Parathyroid adenoma (tissue), 2 donors: ENCODE measurements around the gene MIPOL1.
"Not testable (repeated sequence)": the region's sequence is repeated elsewhere in the genome, so short reads cannot be mapped to it uniquely, and the experiment has no call there.

Source experiments
- H2AFZ ChIP-seq: fragments of 300-600 bp; sonication (generic); one replicate; pipeline ENCODE4 v1.7.0; 2017; ENCODE audit warnings: antibody characterized with exemption, mild to moderate bottlenecking
- H3K27ac ChIP-seq: fragments of 300-600 bp; sonication (generic); one replicate; pipeline ENCODE4 v1.7.0; 2017
- H3K27me3 ChIP-seq: fragments of 300-600 bp; sonication (generic); one replicate; pipeline ENCODE4 v1.7.0; 2017; ENCODE audit warnings: low read length; ENCODE audit not compliant: control insufficient read depth, insufficient read depth
- H3K36me3 ChIP-seq: fragments of 300-600 bp; sonication (generic); one replicate; pipeline ENCODE4 v1.7.0; 2017; ENCODE audit warnings: low read length; ENCODE audit not compliant: control insufficient read depth, insufficient read depth
- H3K4me1 ChIP-seq: fragments of 300-600 bp; sonication (generic); one replicate; pipeline ENCODE4 v1.7.0; 2017; ENCODE audit warnings: control low read depth
- H3K4me2 ChIP-seq: fragments of 300-600 bp; sonication (generic); one replicate; pipeline ENCODE4 v1.7.0; 2017; ENCODE audit warnings: low read length
- H3K4me3 ChIP-seq: fragments of 300-600 bp; sonication (generic); one replicate; pipeline ENCODE4 v1.7.0; 2017; ENCODE audit warnings: low read depth, low read length
- H3K79me2 ChIP-seq: fragments of 300-600 bp; sonication (generic); one replicate; pipeline ENCODE4 v1.7.0; 2017; ENCODE audit warnings: control low read depth
- H3K9ac ChIP-seq: fragments of 300-600 bp; sonication (generic); one replicate; pipeline ENCODE4 v1.7.0; 2017; ENCODE audit warnings: mild to moderate bottlenecking
- H3K9me3 ChIP-seq: fragments of 300-600 bp; sonication (generic); one replicate; pipeline ENCODE4 v1.7.0; 2017; ENCODE audit warnings: low read length; ENCODE audit not compliant: control insufficient read depth
- TF ChIP-seq, protein P1 (sequence below): fragments of 300-600 bp; sonication (generic); IDR thresholded peaks from one replicate; pipeline ENCODE4 v1.7.0; 2017; ENCODE audit warnings: antibody characterized with exemption, mild to moderate bottlenecking
- donor health status: primary hyperparathyroidism.

The MIPOL1 gene

GRCh38 chr14:37185670-37186069, 12.1 kb upstream of the MIPOL1 start:
- Histone ChIP-seq H3K36me3 (no peaks in the 10 kb centered on the region), H3K27me3 (no peaks in the 10 kb centered on the region), H3K79me2 (no peaks in the 10 kb centered on the region), H2AFZ (no peak overlapping the region), H3K27ac (no peak overlapping the region), H3K4me3 (no peak overlapping the region), H3K4me1 (no peaks in the 10 kb centered on the region), H3K9ac (no peak overlapping the region), H3K9me3 (no peaks in the 10 kb centered on the region), H3K4me2 (no peak overlapping the region)
- TF ChIP-seq, protein P1, sequence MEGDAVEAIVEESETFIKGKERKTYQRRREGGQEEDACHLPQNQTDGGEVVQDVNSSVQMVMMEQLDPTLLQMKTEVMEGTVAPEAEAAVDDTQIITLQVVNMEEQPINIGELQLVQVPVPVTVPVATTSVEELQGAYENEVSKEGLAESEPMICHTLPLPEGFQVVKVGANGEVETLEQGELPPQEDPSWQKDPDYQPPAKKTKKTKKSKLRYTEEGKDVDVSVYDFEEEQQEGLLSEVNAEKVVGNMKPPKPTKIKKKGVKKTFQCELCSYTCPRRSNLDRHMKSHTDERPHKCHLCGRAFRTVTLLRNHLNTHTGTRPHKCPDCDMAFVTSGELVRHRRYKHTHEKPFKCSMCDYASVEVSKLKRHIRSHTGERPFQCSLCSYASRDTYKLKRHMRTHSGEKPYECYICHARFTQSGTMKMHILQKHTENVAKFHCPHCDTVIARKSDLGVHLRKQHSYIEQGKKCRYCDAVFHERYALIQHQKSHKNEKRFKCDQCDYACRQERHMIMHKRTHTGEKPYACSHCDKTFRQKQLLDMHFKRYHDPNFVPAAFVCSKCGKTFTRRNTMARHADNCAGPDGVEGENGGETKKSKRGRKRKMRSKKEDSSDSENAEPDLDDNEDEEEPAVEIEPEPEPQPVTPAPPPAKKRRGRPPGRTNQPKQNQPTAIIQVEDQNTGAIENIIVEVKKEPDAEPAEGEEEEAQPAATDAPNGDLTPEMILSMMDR = no peak

- Histone ChIP-seq H3K9me3 (no peaks in the 10 kb centered on the region), H3K9ac (no peak overlapping the region), H3K27ac (no peak overlapping the region), H3K4me1 (no peaks in the 10 kb centered on the region), H3K79me2 (no peaks in the 10 kb centered on the region), H3K4me3 (no peak overlapping the region), H3K27me3 (no peaks in the 10 kb centered on the region), H2AFZ (no peak overlapping the region), H3K4me2 (no peak overlapping the region), H3K36me3 (no peaks in the 10 kb centered on the region)
- TF ChIP-seq, protein P1 = no peak
These were observed 10.9 kb upstream of the MIPOL1 start for GRCh38 chr14:37186865-37187264.

DNA sequence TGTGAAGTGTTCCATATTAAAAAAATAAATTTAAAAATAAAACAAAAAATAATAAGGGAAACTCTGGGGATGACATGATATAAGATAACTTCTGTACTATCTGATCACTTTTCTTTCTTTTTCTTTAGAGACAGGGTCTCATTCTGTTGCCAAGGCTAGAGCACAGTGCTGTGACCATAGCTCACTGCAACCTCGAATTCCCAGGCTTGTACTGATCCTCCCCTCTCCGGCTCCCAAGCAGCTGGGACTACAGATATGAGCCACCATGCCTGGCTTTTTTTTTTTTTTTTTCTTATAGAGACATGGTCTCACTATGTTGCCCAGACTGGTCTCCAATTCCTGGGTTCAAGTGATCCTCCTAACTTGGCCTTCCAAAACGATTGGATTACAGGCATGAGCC, 10.4 kb upstream of the MIPOL1 start:
- no peak overlapping the region for H3K4me2 ChIP-seq
- TF ChIP-seq, protein P1 = no peak
- H3K9ac ChIP-seq = no peak overlapping the region
- H3K36me3 ChIP-seq = no peaks in the 10 kb centered on the region
- H3K79me2 ChIP-seq = no peaks in the 10 kb centered on the region
- no peaks in the 10 kb centered on the region for H3K9me3 ChIP-seq
- no peaks in the 10 kb centered on the region for H3K4me1 ChIP-seq
- H3K4me3 ChIP-seq = no peak overlapping the region
- H3K27ac ChIP-seq = no peak overlapping the region
- H3K27me3 ChIP-seq = no peaks in the 10 kb centered on the region
- H2AFZ ChIP-seq = no peak overlapping the region

DNA sequence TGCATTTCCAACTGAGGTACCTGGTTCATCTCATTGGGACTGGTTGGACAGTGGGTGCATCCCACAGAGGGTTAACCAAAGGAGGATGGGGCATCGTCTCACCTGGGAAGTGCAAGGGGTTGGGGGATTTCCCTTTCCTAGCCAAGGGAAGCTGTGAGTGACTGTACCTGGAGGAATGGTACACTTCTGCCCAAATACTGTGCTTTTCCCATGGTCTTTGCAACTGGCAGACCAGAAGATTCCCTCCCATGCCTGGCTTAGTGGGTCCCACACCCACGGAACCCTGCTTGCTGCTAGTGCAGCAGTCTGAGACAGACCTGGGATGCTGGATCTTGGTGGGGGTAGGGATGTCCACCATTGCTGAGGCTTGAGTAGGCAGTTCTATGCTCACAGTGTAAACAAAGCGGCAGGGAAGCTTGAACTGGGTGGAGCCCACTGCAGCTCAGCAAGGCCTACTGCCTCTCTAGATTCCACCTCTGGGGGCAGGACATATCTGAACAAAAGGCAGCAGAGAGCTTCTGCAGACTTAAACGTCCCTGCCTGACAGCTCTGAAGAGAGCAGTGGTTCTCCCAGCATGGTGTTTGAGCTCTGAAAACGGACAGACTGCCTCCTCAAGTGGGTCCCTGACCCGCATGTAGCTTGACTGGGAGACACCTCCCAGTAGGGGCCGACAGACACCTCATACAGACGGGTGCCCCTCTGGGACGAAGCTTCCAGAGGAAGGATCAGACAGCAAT, 9.7 kb upstream of the MIPOL1 start:
- H3K9ac ChIP-seq = not testable (repeated sequence)

GRCh38 chr14:37189733-37190132, 8.0 kb upstream of the MIPOL1 start:
- H3K27ac ChIP-seq, H3K9me3 ChIP-seq, H3K4me2 ChIP-seq, H3K36me3 ChIP-seq, H3K27me3 ChIP-seq, H2AFZ ChIP-seq, H3K9ac ChIP-seq, H3K79me2 ChIP-seq, H3K4me1 ChIP-seq, H3K4me3 ChIP-seq: not testable (repeated sequence)

More for the DNA sequence above, 9.7 kb upstream of the MIPOL1 start:
- H3K9me3 ChIP-seq, H3K4me1 ChIP-seq, H3K4me3 ChIP-seq, H3K27ac ChIP-seq, H3K79me2 ChIP-seq, H2AFZ ChIP-seq, H3K4me2 ChIP-seq, H3K36me3 ChIP-seq, H3K27me3 ChIP-seq: not testable (repeated sequence)

DNA sequence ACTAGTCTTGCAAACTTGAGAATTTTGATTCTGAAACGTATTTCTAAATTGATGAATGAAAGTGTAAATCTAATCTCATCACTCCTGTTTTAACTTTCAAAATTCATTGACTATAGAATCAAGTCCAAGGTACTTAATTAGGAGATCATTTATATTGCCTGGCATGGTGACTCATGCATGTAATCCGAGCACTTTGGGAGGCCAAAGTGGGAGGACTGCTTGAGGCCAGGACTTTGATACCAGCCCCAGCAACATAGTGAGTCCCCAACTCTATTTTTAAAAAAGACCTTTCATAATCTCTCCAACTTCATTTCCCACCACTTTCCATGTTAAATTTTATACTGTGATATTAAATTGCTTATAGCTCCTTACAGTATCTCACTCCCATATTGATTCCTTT, 3.0 kb upstream of the MIPOL1 start:
- Histone ChIP-seq H3K4me1 (no peaks in the 10 kb centered on the region), H2AFZ (no peak overlapping the region), H3K4me3 (no peak overlapping the region), H3K36me3 (no peaks in the 10 kb centered on the region), H3K9me3 (no peaks in the 10 kb centered on the region), H3K4me2 (no peak overlapping the region), H3K79me2 (no peaks in the 10 kb centered on the region), H3K27me3 (no peaks in the 10 kb centered on the region), H3K27ac (no peak overlapping the region), H3K9ac (no peak overlapping the region)
- TF ChIP-seq, protein P1 = no peak
